H1 (cell line): ENCODE measurements around the gene ACSL6. TPM values are rescaled to one million over a fixed set of nuclear protein-coding genes. Genes with fewer than 3 reads are reported as not detected.

Source experiments
- CHD7 ChIP-seq: fragments of 300-600 bp; sonication (generic); IDR thresholded peaks from 2 replicates; pipeline ENCODE4 v1.7.1; 2012; ENCODE audit warnings: low read length, moderate library complexity, mild to moderate bottlenecking, inconsistent platforms; ENCODE audit not compliant: insufficient replicate concordance
- CREB1 ChIP-seq: IDR thresholded peaks from 2 replicates; pipeline ENCODE4 v1.6.1; 2012; ENCODE audit warnings: inconsistent platforms
- polyA plus RNA-seq, 7 experiments: library from polyadenylated mRNA; depleted of rRNA in 3 of 7; stranded (reverse) in 5 of 7; unstranded in 2 of 7; fragments of >200 nt in 5 of 7; fragments of 200-250 nt in 2 of 7; gene quantifications; 1 replicate in 5 of 7; 2 replicates in 1 of 7; 4 replicates in 1 of 7; pipeline versions ENCODE4 v1.2.1 to v1.2.3, GENCODE V29; 2011 to 2013; ENCODE audit warnings: missing spikeins in 2 of 7, mixed read lengths in 2 of 7
- total RNA-seq: library from RNA; stranded (reverse); fragmentation: NEBNext Ultra II Directional; extraction: Animal tissue kit (Norgen Biotek cat#: 25700); gene quantifications from 2 replicates; pipeline ENCODE4 v1.2.1, GENCODE V29; 2021

Gene ACSL6
- total and polyA plus RNA-seq, 2 of the 8 experiments (the other 6 are each of a cell fraction or from before 2014, with no cell fraction given), result 2.3 to 2.4 TPM

- no peak for TF ChIP-seq CHD7
- no peak for TF ChIP-seq CREB1
These were observed 38.1 kb upstream of the ACSL6 start (continued) for GRCh38 chr5:132049559-132049958.
